GM23338 (cell line): ENCODE results near the gene RINL. TPM values are rescaled to one million over a fixed set of nuclear protein-coding genes. Genes with fewer than 3 reads are reported as not detected.

Experiments
- ATAC-seq: fragments of 200-7000 bp; cut with Tn5 transposase; 3 replicates; pipeline ENCODE4 v1.9.1; 2020
- DNase-seq: peaks from one replicate; pipeline ENCODE4 v3.0.0-alpha.2; 2015; ENCODE audit warnings: low spot score
- H2AFZ ChIP-seq: fragments of 200-600 bp; sonication (generic); 2 replicates; pipeline ENCODE4 v1.8.0; 2016; ENCODE audit warnings: antibody characterized with exemption, mild to moderate bottlenecking, moderate library complexity
- H3F3A ChIP-seq: fragments of 200-600 bp; sonication (generic); replicated peaks from 2 replicates; pipeline ENCODE4 v1.8.0; 2017; ENCODE audit warnings: antibody characterized with exemption, mixed run types, low read depth
- H3K27ac ChIP-seq: fragments of 200-600 bp; sonication (generic); 2 replicates; pipeline ENCODE4 v1.6.1; 2016; ENCODE audit warnings: low read depth
- H3K27me3 ChIP-seq: fragments of 200-600 bp; sonication (generic); 2 replicates; pipeline ENCODE4 v1.8.0; 2016; ENCODE audit warnings: mild to moderate bottlenecking, mixed run types, moderate library complexity; ENCODE audit not compliant: insufficient read depth
- H3K36me3 ChIP-seq: fragments of 200-600 bp; sonication (generic); 2 replicates; pipeline ENCODE4 v1.8.0; 2016; ENCODE audit warnings: mild to moderate bottlenecking; ENCODE audit not compliant: insufficient read depth
- H3K4me1 ChIP-seq: fragments of 200-600 bp; sonication (generic); 2 replicates; pipeline ENCODE4 v1.8.0; 2016; ENCODE audit warnings: mild to moderate bottlenecking, moderate library complexity; ENCODE audit not compliant: insufficient read depth
- H3K4me2 ChIP-seq: fragments of 200-600 bp; sonication (generic); 2 replicates; pipeline ENCODE4 v1.7.1; 2017; ENCODE audit warnings: mixed run types
- H3K4me3 ChIP-seq: fragments of 200-600 bp; sonication (generic); 2 replicates; pipeline ENCODE4 v1.6.1; 2016; ENCODE audit warnings: mixed run types
- H3K79me2 ChIP-seq: fragments of 200-600 bp; sonication (generic); replicated peaks from 2 replicates; pipeline ENCODE4 v1.8.0; 2017; ENCODE audit warnings: mild to moderate bottlenecking; ENCODE audit not compliant: insufficient read depth
- H3K9me2 ChIP-seq: fragments of 200-600 bp; sonication (generic); 2 replicates; pipeline ENCODE4 v1.8.0; 2017; ENCODE audit not compliant: insufficient read depth
- H4K20me1 ChIP-seq: fragments of 200-600 bp; sonication (generic); replicated peaks from 2 replicates; pipeline ENCODE4 v1.8.0; 2017; ENCODE audit warnings: mild to moderate bottlenecking; ENCODE audit not compliant: insufficient read depth
- H3K27ac Mint-ChIP-seq: 2 replicates; pipeline ENCODE4 v1.8.0; 2020; ENCODE audit warnings: inconsistent platforms, mild to moderate bottlenecking, moderate library complexity, mixed read lengths
- H3K27me3 Mint-ChIP-seq: 3 replicates; pipeline ENCODE4 v1.8.0; 2022; ENCODE audit warnings: low read depth, mild to moderate bottlenecking, moderate library complexity, mixed read lengths, inconsistent platforms; ENCODE audit not compliant: insufficient read depth, poor library complexity
- H3K36me3 Mint-ChIP-seq: 3 replicates; pipeline ENCODE4 v1.8.0; 2021; ENCODE audit warnings: low read depth, mild to moderate bottlenecking, inconsistent platforms, moderate library complexity, mixed read lengths
- H3K4me1 Mint-ChIP-seq: 3 replicates; pipeline ENCODE4 v1.8.0; 2020; ENCODE audit warnings: mild to moderate bottlenecking, inconsistent platforms, mixed read lengths
- H3K4me3 Mint-ChIP-seq: 3 replicates; pipeline ENCODE4 v1.8.0; 2021; ENCODE audit warnings: moderate library complexity, mild to moderate bottlenecking, inconsistent platforms, mixed read lengths
- H3K9me3 Mint-ChIP-seq: 3 replicates; pipeline ENCODE4 v1.8.0; 2020; ENCODE audit warnings: moderate library complexity, mild to moderate bottlenecking, inconsistent platforms, mixed read lengths
- CREB1 ChIP-seq: fragments of 250-450 bp; sonication (Bioruptor Pico); IDR thresholded peaks from 2 replicates; pipeline ENCODE4 v1.5.0; 2020; ENCODE audit warnings: low read depth, mild to moderate bottlenecking, moderate library complexity
- STAT1 ChIP-seq: IDR thresholded peaks from one replicate; pipeline ENCODE4 v1.6.1; 2016; ENCODE audit warnings: antibody characterized with exemption; ENCODE audit not compliant: unreplicated experiment
- ZNF331 ChIP-seq: fragments of 250-450 bp; sonication (Bioruptor Pico); IDR thresholded peaks from 2 replicates; pipeline ENCODE4 v1.5.0; 2020; ENCODE audit warnings: low read depth, mild to moderate bottlenecking, moderate library complexity
- ZNF462 ChIP-seq: fragments of 250-450 bp; sonication (Bioruptor Pico); IDR thresholded peaks from 2 replicates; pipeline ENCODE4 v1.5.0; 2020; ENCODE audit warnings: mild to moderate bottlenecking, moderate library complexity
- polyA plus RNA-seq: library from polyadenylated mRNA; unstranded; fragments of >200 nt; fragmentation: Nextera tagmentation; extraction: Ambion mirVana; gene quantifications from 2 replicates; pipeline ENCODE4 v1.2.1, GENCODE V29; 2016
- total RNA-seq: library from RNA; depleted of rRNA; stranded (reverse); fragments of >200 nt; shearing (Covaris generic); gene quantifications from 2 replicates; pipeline ENCODE4 v1.2.3, GENCODE V29; 2014

RINL gene
- total and polyA plus RNA-seq, 2 experiments from 2014 or later, result 11.2 to 21.4 TPM

- no peak for TF ChIP-seq ZNF462 (CRISPR knock-in tag)
Measured at GRCh38 chr19:38919837-38920601, 41.9 kb upstream of the RINL start (continued).

GRCh38 chr19:38918526-38918925 is 40.5 kb upstream of the RINL start:
- Histone ChIP-seq H3K4me3 (no peak overlapping the region), H3K9me2 (no peaks in the 10 kb centered on the region), H3K27ac (no peak overlapping the region), H3K4me1 (no peaks in the 10 kb centered on the region), H3K79me2 (no peaks in the 10 kb centered on the region), H3K36me3 (peaks cover 4% of the 10 kb centered on the region; the same call in 1 of the 2 replicates), H3K4me2 (no peak overlapping the region), H4K20me1 (no peaks in the 10 kb centered on the region), H3F3A (0 out of 2 replicates have a peak, but pooled peaks cover 9% of the 10 kb centered on the region), H3K27me3 (no peaks in the 10 kb centered on the region), H2AFZ (no peak overlapping the region)
- no peak overlapping the region for H3K27ac Mint-ChIP-seq
- H3K27me3 Mint-ChIP-seq, result peaks cover 4% of the 10 kb centered on the region
- no peaks in the 10 kb centered on the region; the same call in 2 of the 3 replicates for H3K4me1 Mint-ChIP-seq
- H3K36me3 Mint-ChIP-seq, result peaks cover 17% of the 10 kb centered on the region
- DNase-seq (no peak), ATAC-seq (no peak)
- H3K9me3 Mint-ChIP-seq, result no peaks in the 10 kb centered on the region
- no peak overlapping the region for H3K4me3 Mint-ChIP-seq
- TF ChIP-seq STAT1 (no peak), ZNF462 (CRISPR knock-in tag) (no peak), ZNF331 (no peak), CREB1 (CRISPR knock-in tag) (no peak)
